ENCODE measurements around the gene CRYBG2.

Gene CRYBG2

GRCh38 chr1:26359981-26360806, 6.3 kb upstream of the CRYBG2 start:
- H3K4me1 ChIP-seq (ENCODE audit: control insufficient read depth, insufficient read depth, low read length, poor library complexity, severe bottlenecking) = peaks cover 40% of the 10 kb centered on the region

GRCh38 chr1:26358411-26359384, 4.8 kb upstream of the CRYBG2 start:
- Histone ChIP-seq H3K27me3 (replicated peaks; ENCODE audit: control insufficient read depth, insufficient read depth, low read length, poor library complexity, severe bottlenecking) (peaks cover 3% of the 10 kb centered on the region), H3K27ac (ENCODE audit: insufficient read depth, low read length, poor library complexity, severe bottlenecking) (peak overlapping the region; percentile 0), H3K9me3 (ENCODE audit: control insufficient read depth, low read length) (no peaks in the 10 kb centered on the region), H3K36me3 (ENCODE audit: control insufficient read depth, insufficient read depth, low read length) (no peaks in the 10 kb centered on the region), H3K4me1 (ENCODE audit: control insufficient read depth, insufficient read depth, low read length, poor library complexity, severe bottlenecking) (peaks cover 37% of the 10 kb centered on the region), H3K4me3 (ENCODE audit: insufficient read depth, low read depth, low read length, poor library complexity, severe bottlenecking) (no peak overlapping the region)
- peak; percentile 68 to 82 (median 70) for DNase-seq

More at GRCh38 chr1:26359981-26360806, 6.3 kb upstream of the CRYBG2 start:
- Histone ChIP-seq H3K36me3 (ENCODE audit: control insufficient read depth, insufficient read depth, low read length) (no peaks in the 10 kb centered on the region), H3K4me3 (ENCODE audit: insufficient read depth, low read depth, low read length, poor library complexity, severe bottlenecking) (peak overlapping the region; percentile 57), H3K9me3 (ENCODE audit: control insufficient read depth, low read length) (no peaks in the 10 kb centered on the region), H3K27ac (ENCODE audit: insufficient read depth, low read length, poor library complexity, severe bottlenecking) (peak overlapping the region; percentile 35), H3K27me3 (replicated peaks; ENCODE audit: control insufficient read depth, insufficient read depth, low read length, poor library complexity, severe bottlenecking) (peaks cover 3% of the 10 kb centered on the region)
- peak; percentile 40 to 70 (median 43) for DNase-seq

GRCh38 chr1:26357121-26357602, 3.2 kb upstream of the CRYBG2 start:
- Histone ChIP-seq H3K4me3 (ENCODE audit: insufficient read depth, low read depth, low read length, poor library complexity, severe bottlenecking) (no peak overlapping the region), H3K27me3 (replicated peaks; ENCODE audit: control insufficient read depth, insufficient read depth, low read length, poor library complexity, severe bottlenecking) (peaks cover 3% of the 10 kb centered on the region), H3K36me3 (ENCODE audit: control insufficient read depth, insufficient read depth, low read length) (no peaks in the 10 kb centered on the region), H3K4me1 (ENCODE audit: control insufficient read depth, insufficient read depth, low read length, poor library complexity, severe bottlenecking) (peaks cover 26% of the 10 kb centered on the region), H3K9me3 (ENCODE audit: control insufficient read depth, low read length) (no peaks in the 10 kb centered on the region), H3K27ac (ENCODE audit: insufficient read depth, low read length, poor library complexity, severe bottlenecking) (no peak overlapping the region)
- no peak for DNase-seq

GRCh38 chr1:26356106-26356505, 2.2 kb upstream of the CRYBG2 start:
- Histone ChIP-seq H3K36me3 (ENCODE audit: control insufficient read depth, insufficient read depth, low read length) (no peaks in the 10 kb centered on the region), H3K4me3 (ENCODE audit: insufficient read depth, low read depth, low read length, poor library complexity, severe bottlenecking) (no peak overlapping the region), H3K9me3 (ENCODE audit: control insufficient read depth, low read length) (no peaks in the 10 kb centered on the region), H3K27ac (ENCODE audit: insufficient read depth, low read length, poor library complexity, severe bottlenecking) (no peak overlapping the region), H3K4me1 (ENCODE audit: control insufficient read depth, insufficient read depth, low read length, poor library complexity, severe bottlenecking) (peaks cover 26% of the 10 kb centered on the region), H3K27me3 (replicated peaks; ENCODE audit: control insufficient read depth, insufficient read depth, low read length, poor library complexity, severe bottlenecking) (peaks cover 3% of the 10 kb centered on the region)
- DNase-seq = no peak

GRCh38 chr1:26354972-26355371, 1.0 kb upstream of the CRYBG2 start:
- Histone ChIP-seq H3K36me3 (ENCODE audit: control insufficient read depth, insufficient read depth, low read length) (no peaks in the 10 kb centered on the region), H3K4me3 (ENCODE audit: insufficient read depth, low read depth, low read length, poor library complexity, severe bottlenecking) (no peak overlapping the region), H3K4me1 (ENCODE audit: control insufficient read depth, insufficient read depth, low read length, poor library complexity, severe bottlenecking) (peaks cover 17% of the 10 kb centered on the region), H3K9me3 (ENCODE audit: control insufficient read depth, low read length) (no peaks in the 10 kb centered on the region), H3K27me3 (replicated peaks; ENCODE audit: control insufficient read depth, insufficient read depth, low read length, poor library complexity, severe bottlenecking) (peaks cover under 1% of the 10 kb centered on the region), H3K27ac (ENCODE audit: insufficient read depth, low read length, poor library complexity, severe bottlenecking) (no peak overlapping the region)
- DNase-seq = no peak

- H3K27ac ChIP-seq (ENCODE audit: insufficient read depth, low read length, poor library complexity, severe bottlenecking) = no peak overlapping the region
- H3K27me3 ChIP-seq (replicated peaks; ENCODE audit: control insufficient read depth, insufficient read depth, low read length, poor library complexity, severe bottlenecking) = no peaks in the 10 kb centered on the region
- no peak for DNase-seq
- H3K4me3 ChIP-seq (ENCODE audit: insufficient read depth, low read depth, low read length, poor library complexity, severe bottlenecking) = no peak overlapping the region
- no peaks in the 10 kb centered on the region for H3K36me3 ChIP-seq (ENCODE audit: control insufficient read depth, insufficient read depth, low read length)
- H3K4me1 ChIP-seq (ENCODE audit: control insufficient read depth, insufficient read depth, low read length, poor library complexity, severe bottlenecking) = peaks cover 1% of the 10 kb centered on the region
- H3K9me3 ChIP-seq (ENCODE audit: control insufficient read depth, low read length) = no peaks in the 10 kb centered on the region
These were observed 595 bp downstream of the CRYBG2 start for GRCh38 chr1:26353210-26353859.

DNA sequence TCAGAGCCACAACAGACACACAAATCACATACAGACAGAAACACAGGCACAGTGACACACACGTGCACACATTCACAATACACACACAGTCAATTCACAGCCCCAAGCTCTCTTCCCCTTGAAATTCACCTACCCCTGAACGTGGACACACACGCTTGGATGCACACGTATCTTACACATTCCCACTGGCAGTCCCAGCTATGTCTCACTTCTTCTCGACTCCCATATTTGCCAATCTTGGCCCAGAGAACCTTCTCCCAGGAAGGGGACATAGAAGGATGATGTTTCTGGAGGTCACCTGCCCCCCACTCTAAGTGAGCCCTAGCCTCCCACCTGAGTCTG, 1.6 kb downstream of the CRYBG2 start:
- Histone ChIP-seq H3K9me3 (ENCODE audit: control insufficient read depth, low read length) (no peaks in the 10 kb centered on the region), H3K4me1 (ENCODE audit: control insufficient read depth, insufficient read depth, low read length, poor library complexity, severe bottlenecking) (no peaks in the 10 kb centered on the region), H3K27ac (ENCODE audit: insufficient read depth, low read length, poor library complexity, severe bottlenecking) (no peak overlapping the region), H3K36me3 (ENCODE audit: control insufficient read depth, insufficient read depth, low read length) (no peaks in the 10 kb centered on the region), H3K4me3 (ENCODE audit: insufficient read depth, low read depth, low read length, poor library complexity, severe bottlenecking) (no peak overlapping the region), H3K27me3 (replicated peaks; ENCODE audit: control insufficient read depth, insufficient read depth, low read length, poor library complexity, severe bottlenecking) (no peaks in the 10 kb centered on the region)
- no peak for DNase-seq

- H3K9me3 ChIP-seq (ENCODE audit: control insufficient read depth, low read length) = no peaks in the 10 kb centered on the region
- no peak overlapping the region for H3K27ac ChIP-seq (ENCODE audit: insufficient read depth, low read length, poor library complexity, severe bottlenecking)
- H3K36me3 ChIP-seq (ENCODE audit: control insufficient read depth, insufficient read depth, low read length) = no peaks in the 10 kb centered on the region
- H3K4me3 ChIP-seq (ENCODE audit: insufficient read depth, low read depth, low read length, poor library complexity, severe bottlenecking) = no peak overlapping the region
- H3K4me1 ChIP-seq (ENCODE audit: control insufficient read depth, insufficient read depth, low read length, poor library complexity, severe bottlenecking) = no peaks in the 10 kb centered on the region
- no peaks in the 10 kb centered on the region for H3K27me3 ChIP-seq (replicated peaks; ENCODE audit: control insufficient read depth, insufficient read depth, low read length, poor library complexity, severe bottlenecking)
- no peak for DNase-seq
These were observed 2.2 kb downstream of the CRYBG2 start for GRCh38 chr1:26351590-26352337.

Data from effector memory CD4-positive, alpha-beta T cell (primary cell).